Tibial nerve (tissue), 4 donors: ENCODE measurements around the gene ETV6.

ENCODE experiments used
- EP300 ChIP-seq, 2 donors: sonication (generic); formaldehyde crosslinking; IDR thresholded peaks; one replicate each; pipeline ENCODE4 v1.6.1; 2017; ENCODE audit warnings: antibody characterized with exemption in 2 of 2, mild to moderate bottlenecking in 1 of 2
- POLR2A ChIP-seq, 2 donors: fragments of 450-650 bp; IDR thresholded peaks; one replicate each; pipeline ENCODE4 v1.6.1; 2017; ENCODE audit warnings: antibody characterized with exemption in 2 of 2, mild to moderate bottlenecking in 2 of 2, moderate library complexity in 2 of 2
- TF ChIP-seq, protein P1 (sequence below), 5 experiments: fragments of 200-600 bp in 3 of 5; fragments of 450-650 bp in 2 of 5; sonication (generic) in 3 of 5; IDR thresholded peaks; one replicate each; pipeline ENCODE4 v1.5.1; 2016 to 2019; ENCODE audit warnings: antibody characterized with exemption in 5 of 5, mild to moderate bottlenecking in 3 of 5, moderate library complexity in 2 of 5

DNA sequence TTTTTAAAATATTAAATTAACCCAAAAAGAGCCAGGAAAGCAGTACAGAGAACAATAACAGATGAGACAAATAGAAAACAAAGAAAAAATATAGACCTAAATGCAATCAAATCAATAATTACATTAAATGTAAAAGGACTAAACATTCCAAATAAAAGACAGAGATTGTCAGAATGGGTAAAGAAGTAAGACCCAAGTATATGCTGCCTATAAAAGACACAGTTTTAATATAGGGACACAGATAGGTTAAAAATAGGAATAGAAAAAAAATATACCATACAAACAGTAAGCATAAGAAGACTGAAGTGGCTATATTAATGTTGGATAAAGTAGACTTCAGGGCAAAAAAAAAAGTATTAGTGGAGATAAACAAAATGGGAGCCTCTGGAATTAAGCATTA lies 258.2 kb downstream of the ETV6 start:
- TF ChIP-seq, protein P1, sequence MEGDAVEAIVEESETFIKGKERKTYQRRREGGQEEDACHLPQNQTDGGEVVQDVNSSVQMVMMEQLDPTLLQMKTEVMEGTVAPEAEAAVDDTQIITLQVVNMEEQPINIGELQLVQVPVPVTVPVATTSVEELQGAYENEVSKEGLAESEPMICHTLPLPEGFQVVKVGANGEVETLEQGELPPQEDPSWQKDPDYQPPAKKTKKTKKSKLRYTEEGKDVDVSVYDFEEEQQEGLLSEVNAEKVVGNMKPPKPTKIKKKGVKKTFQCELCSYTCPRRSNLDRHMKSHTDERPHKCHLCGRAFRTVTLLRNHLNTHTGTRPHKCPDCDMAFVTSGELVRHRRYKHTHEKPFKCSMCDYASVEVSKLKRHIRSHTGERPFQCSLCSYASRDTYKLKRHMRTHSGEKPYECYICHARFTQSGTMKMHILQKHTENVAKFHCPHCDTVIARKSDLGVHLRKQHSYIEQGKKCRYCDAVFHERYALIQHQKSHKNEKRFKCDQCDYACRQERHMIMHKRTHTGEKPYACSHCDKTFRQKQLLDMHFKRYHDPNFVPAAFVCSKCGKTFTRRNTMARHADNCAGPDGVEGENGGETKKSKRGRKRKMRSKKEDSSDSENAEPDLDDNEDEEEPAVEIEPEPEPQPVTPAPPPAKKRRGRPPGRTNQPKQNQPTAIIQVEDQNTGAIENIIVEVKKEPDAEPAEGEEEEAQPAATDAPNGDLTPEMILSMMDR (IDR thresholded peaks at IDR 0.05) = no peak
- TF ChIP-seq POLR2A (IDR thresholded peaks at IDR 0.05) (no peak), EP300 (IDR thresholded peaks at IDR 0.05) (no peak)
